ENCODE results near the gene NLGN1. TPM values are rescaled to one million over a fixed set of nuclear protein-coding genes. Genes with fewer than 3 reads are reported as not detected.

NLGN1 gene
- total and polyA plus RNA-seq, 2 of the 8 experiments (the other 6 are each of a cell fraction or from before 2014, with no cell fraction given), result 7.8 to 14.8 TPM

DNA sequence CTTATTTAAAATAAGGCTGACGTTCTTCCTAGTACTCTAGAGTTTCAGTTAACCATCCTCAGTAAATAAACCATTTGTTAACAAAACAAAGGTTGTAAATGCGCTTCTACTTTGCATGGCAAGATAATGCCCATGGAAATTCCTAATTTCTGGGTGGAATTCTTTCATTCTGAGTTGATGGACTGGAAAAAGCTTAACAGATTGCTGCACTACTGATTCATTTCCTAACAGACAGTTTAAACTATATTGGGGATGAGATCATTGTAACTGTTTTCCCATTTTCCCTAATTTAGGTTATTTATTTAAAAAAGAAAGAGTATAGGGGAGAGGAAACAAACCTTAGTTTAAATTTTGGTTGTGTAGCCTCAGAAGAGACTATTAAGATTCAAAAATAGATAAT, 342.2 kb downstream of the NLGN1 start:
- TF ChIP-seq CTBP2 (IDR thresholded peaks at IDR 0.05; ENCODE audit: borderline replicate concordance, insufficient read depth, insufficient read length, low read length) (no peak), POLR2A (IDR thresholded peaks at IDR 0.05; ENCODE audit: control extremely low read depth in 1 of 2, low read depth in 2 of 2, low read length in 2 of 2) (no peak), SRF (IDR thresholded peaks at IDR 0.05; ENCODE audit: low read depth, low read length) (no peak), TAF1 (IDR thresholded peaks at IDR 0.05; ENCODE audit: low read depth, low read length) (no peak), RFX5 (IDR thresholded peaks at IDR 0.05; ENCODE audit: borderline replicate concordance, low read depth, low read length) (no peak), GTF2F1 (IDR thresholded peaks at IDR 0.05; ENCODE audit: borderline replicate concordance, low read depth, low read length) (no peak)
- TF ChIP-seq, protein P1, sequence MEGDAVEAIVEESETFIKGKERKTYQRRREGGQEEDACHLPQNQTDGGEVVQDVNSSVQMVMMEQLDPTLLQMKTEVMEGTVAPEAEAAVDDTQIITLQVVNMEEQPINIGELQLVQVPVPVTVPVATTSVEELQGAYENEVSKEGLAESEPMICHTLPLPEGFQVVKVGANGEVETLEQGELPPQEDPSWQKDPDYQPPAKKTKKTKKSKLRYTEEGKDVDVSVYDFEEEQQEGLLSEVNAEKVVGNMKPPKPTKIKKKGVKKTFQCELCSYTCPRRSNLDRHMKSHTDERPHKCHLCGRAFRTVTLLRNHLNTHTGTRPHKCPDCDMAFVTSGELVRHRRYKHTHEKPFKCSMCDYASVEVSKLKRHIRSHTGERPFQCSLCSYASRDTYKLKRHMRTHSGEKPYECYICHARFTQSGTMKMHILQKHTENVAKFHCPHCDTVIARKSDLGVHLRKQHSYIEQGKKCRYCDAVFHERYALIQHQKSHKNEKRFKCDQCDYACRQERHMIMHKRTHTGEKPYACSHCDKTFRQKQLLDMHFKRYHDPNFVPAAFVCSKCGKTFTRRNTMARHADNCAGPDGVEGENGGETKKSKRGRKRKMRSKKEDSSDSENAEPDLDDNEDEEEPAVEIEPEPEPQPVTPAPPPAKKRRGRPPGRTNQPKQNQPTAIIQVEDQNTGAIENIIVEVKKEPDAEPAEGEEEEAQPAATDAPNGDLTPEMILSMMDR (IDR thresholded peaks at IDR 0.05; ENCODE audit: control extremely low read depth in 1 of 3, insufficient read depth in 1 of 3, low read depth in 1 of 3, low read length in 3 of 3), result no peak
- ChIA-PET CTCF (ENCODE audit: partially characterized antibody) (interaction anchor here (0.6 to 1.4 kb wide), 2 partner anchors 13 to 1692 kb away, joined by 3 to 4 read pairs; no protein-coding TSS in a partner anchor), POLR2A (ENCODE audit: partially characterized antibody) (no interaction called here)
- H3K23ac ChIP-seq (ENCODE audit: insufficient read length), result no peak overlapping the region
- H4K20me1 ChIP-seq (replicated peaks in 1 of 2; ENCODE audit: control insufficient read depth in 1 of 2, insufficient read depth in 2 of 2, low read length in 2 of 2), result no peaks in the 10 kb centered on the region
- H4K91ac ChIP-seq (replicated peaks; ENCODE audit: insufficient read length, low read length), result no peak overlapping the region
- no peaks in the 10 kb centered on the region for H3K36me3 ChIP-seq (ENCODE audit: control insufficient read depth in 2 of 4, insufficient read depth in 4 of 4, low read length in 3 of 4)
- H2BK5ac ChIP-seq (ENCODE audit: low read depth, low read length), result no peak overlapping the region
- H2BK15ac ChIP-seq (ENCODE audit: low read length), result no peak overlapping the region
- H3K9me3 ChIP-seq (ENCODE audit: insufficient read depth in 2 of 2, low read depth in 1 of 2, low read length in 1 of 2), result no peaks in the 10 kb centered on the region
- peak overlapping the region in 1 of 4 experiments; percentile 11; a peak in 1 of 8 replicates for H3K4me3 ChIP-seq (ENCODE audit: extremely low read depth in 1 of 4, insufficient read depth in 2 of 4, low read depth in 3 of 4, low read length in 4 of 4)
- H3K56ac ChIP-seq (replicated peaks; ENCODE audit: insufficient read length, low read depth, low read length), result no peak overlapping the region
- H4K5ac ChIP-seq (ENCODE audit: insufficient read length, low read depth, low read length), result no peak overlapping the region
- H2AK5ac ChIP-seq (ENCODE audit: low read depth, low read length), result no peak overlapping the region
- H3K4me2 ChIP-seq (ENCODE audit: insufficient read depth in 1 of 2, low read depth in 2 of 2, low read length in 2 of 2), result no peak overlapping the region
- peaks cover 0 to 3% (median 0%) of the 10 kb centered on the region in 4 experiments; a peak in 2 of 7 replicates for H3K4me1 ChIP-seq (replicated peaks in 1 of 4; ENCODE audit: control insufficient read depth in 3 of 4, insufficient read depth in 4 of 4, low read length in 3 of 4)
- H2BK12ac ChIP-seq (ENCODE audit: low read depth, low read length), result no peak overlapping the region
- no peak overlapping the region for H3K9ac ChIP-seq (replicated peaks in 1 of 4; ENCODE audit: extremely low read depth in 1 of 4, low read depth in 3 of 4, low read length in 3 of 4)
- no peak overlapping the region for H3K27ac ChIP-seq (ENCODE audit: low read depth, low read length)
- DNase-seq (ENCODE audit: low read depth in 1 of 2, low spot score in 2 of 2), result no peak
- WGBS, 2 experiments (ENCODE audit: extremely low coverage in 1 of 2, insufficient coverage in 1 of 2, insufficient read length in 1 of 2, insufficient replicate concordance in 2 of 2, low coverage in 1 of 2, low lambda C conversion rate in 2 of 2, missing lambda C conversion rate in 1 of 2), result 53% methylated on average over 2 of the region's 2 CpGs; no CpG with 5 or more reads in 1 of the 2 experiments
- no peaks in the 10 kb centered on the region for H3K27me3 ChIP-seq (replicated peaks in 1 of 4; ENCODE audit: control insufficient read depth in 3 of 4, extremely low read depth in 1 of 4, insufficient read depth in 3 of 4, low read length in 3 of 4)
- H3K23me2 ChIP-seq (ENCODE audit: low read depth, low read length), result no peaks in the 10 kb centered on the region
- H3K79me1 ChIP-seq (ENCODE audit: low read depth, low read length), result no peaks in the 10 kb centered on the region
- H2BK20ac ChIP-seq (ENCODE audit: low read length), result no peak overlapping the region
- H3K79me2 ChIP-seq (ENCODE audit: control insufficient read depth in 1 of 2, insufficient read depth in 2 of 2, low read length in 2 of 2), result no peaks in the 10 kb centered on the region
- H3K18ac ChIP-seq (ENCODE audit: extremely low read depth, low read length), result no peak overlapping the region
- no peak overlapping the region for H2AFZ ChIP-seq (ENCODE audit: low read length)
- no peak overlapping the region for H2BK120ac ChIP-seq (replicated peaks; ENCODE audit: low read depth, low read length)
- H3K14ac ChIP-seq (ENCODE audit: insufficient read length), result no peak overlapping the region
- H3K4ac ChIP-seq (replicated peaks; ENCODE audit: insufficient read length, low read depth, low read length), result no peak overlapping the region
- peak; percentile 24 for FAIRE-seq
- H4K8ac ChIP-seq (ENCODE audit: extremely low read depth, insufficient read depth, low read length), result no peak overlapping the region
